Ovary (tissue), 9 donors: ENCODE data around the gene KRT73. TPM values are rescaled to one million over a fixed set of nuclear protein-coding genes. Genes with fewer than 3 reads are reported as not detected.

Experiments used
- DNase-seq, 5 donors: peaks; one replicate each; pipeline ENCODE4 v3.0.0-alpha.2; 2019 to 2020
- H3K27ac ChIP-seq, 2 donors: fragments of 200-600 bp; one replicate each; pipeline versions ENCODE4 v1.5.1 to v1.8.0; 2019 to 2022
- H3K27me3 ChIP-seq: fragments of 200-600 bp; one replicate; pipeline ENCODE4 v1.8.0; 2022
- H3K36me3 ChIP-seq: fragments of 200-600 bp; sonication (generic); one replicate; pipeline ENCODE4 v1.5.1; 2019
- H3K4me1 ChIP-seq: one replicate; pipeline ENCODE4 v1.8.1; 2013; ENCODE audit warnings: mild to moderate bottlenecking, moderate library complexity; ENCODE audit not compliant: insufficient read depth
- H3K4me3 ChIP-seq: fragments of 200-600 bp; sonication (generic); one replicate; pipeline ENCODE4 v1.5.1; 2017
- H3K9me3 ChIP-seq, 2 donors: fragments of 200-600 bp in 1 of 2; sonication (generic) in 1 of 2; one replicate each; pipeline versions ENCODE4 v1.5.1 to v1.8.1; 2013 to 2019; ENCODE audit warnings: mild to moderate bottlenecking in 1 of 2, moderate library complexity in 1 of 2
- CTCF ChIP-seq, 3 donors: fragments of 450-650 bp in 2 of 3; fragments of 200-600 bp in 1 of 3; IDR thresholded peaks; one replicate each; pipeline versions ENCODE4 v1.5.1 to v1.8.0; 2016 to 2022; ENCODE audit warnings: antibody characterized with exemption in 3 of 3, mild to moderate bottlenecking in 1 of 3
- EP300 ChIP-seq: sonication (generic); formaldehyde crosslinking; IDR thresholded peaks from one replicate; pipeline ENCODE4 v1.6.1; 2017; ENCODE audit warnings: antibody characterized with exemption
- POLR2A ChIP-seq: fragments of 450-650 bp; IDR thresholded peaks from one replicate; pipeline ENCODE4 v1.6.1; 2017; ENCODE audit warnings: antibody characterized with exemption, mild to moderate bottlenecking, moderate library complexity
- WGBS, 3 donors: extraction: QIAGEN DNeasy Blood & Tissue Kit in 1 of 3; methylation state at CpG; one replicate each; pipeline versions ENCODE4 v1.1.5 to v1.1.7; 2013 to 2017; 5-methylcytosine and 5-hydroxymethylcytosine counted together
- intact Hi-C, 4 donors: fragments of 100-400 bp; cut with DNase I; formaldehyde crosslinking; loops; one replicate each; pipeline versions ENCODE4 v1.11.0 to v1.15.1; 2022 to 2023
- polyA plus RNA-seq, 2 donors: library from polyadenylated mRNA; stranded (reverse); fragments of 200-250 nt in 1 of 2; fragments of 350-450 nt in 1 of 2; fragmentation: Illumina TruSeq in 1 of 2; extraction: RNeasy Lipid Tissue Mini Kit (QIAGEN cat#74804) in 1 of 2; gene quantifications; one replicate each; pipeline ENCODE4 v1.2.3, GENCODE V29; 2013 to 2014
- total RNA-seq, 7 donors: library from RNA; depleted of rRNA in 2 of 7; stranded (reverse); fragments of >200 nt in 2 of 7; fragmentation: NEBNext Ultra II Directional in 3 of 7; extraction: Animal tissue kit (Norgen Biotek cat#: 25700) in 3 of 7; gene quantifications; one replicate each; pipeline versions ENCODE4 v1.1.0 to v1.2.4, GENCODE V29; 2016 to 2023
- donor health status: DM: no; HTN: no; CAD: no; lungs with moderate emphysema.
- donor health status: DM: no; HTN: no; CAD: no.
- donor health status: Bipolar disorder and iron deficiency.
- donor health status: DM: yes; HTN: yes; CAD: no.
- donor health status: DM: no; HTN: no; CAD: no.
- donor health status: DM: yes; HTN: yes; CAD: no.

The KRT73 gene
- total and polyA plus RNA-seq, 9 donors = not detected

DNA sequence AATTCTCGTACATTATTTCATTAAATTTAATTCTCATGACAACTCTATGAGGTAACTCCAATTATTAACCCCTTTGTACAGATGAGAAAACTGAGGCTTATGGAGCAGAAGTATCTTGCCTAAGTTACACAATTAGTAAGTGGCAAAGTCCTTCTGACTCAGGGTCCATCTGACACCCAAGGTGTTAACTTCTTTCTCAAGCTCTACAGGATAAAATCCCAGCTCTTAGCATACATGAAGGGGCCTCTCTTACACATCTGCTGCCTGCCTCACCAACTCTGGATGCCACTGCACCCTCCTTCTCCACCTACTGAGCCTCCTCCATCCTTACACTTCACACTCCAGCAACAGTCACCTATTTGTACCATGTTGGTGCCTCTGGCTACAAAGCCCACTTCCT, 12.8 kb downstream of the KRT73 start:
- DNase-seq = no peak
- Histone ChIP-seq H3K36me3 (no peaks in the 10 kb centered on the region), H3K27ac (no peak overlapping the region), H3K27me3 (no peaks in the 10 kb centered on the region), H3K4me1 (no peaks in the 10 kb centered on the region), H3K9me3 (peaks cover 0 to 7% of the 10 kb centered on the region in 2 donors), H3K4me3 (no peak overlapping the region)
- intact Hi-C loops = no loop called here
- whole genome bisulfite sequencing, 3 donors = 72 to 82% (median 74%) methylated on average over 1 of the region's 1 CpG
- TF ChIP-seq POLR2A (no peak), CTCF (IDR thresholded peaks at IDR 0.05) (no peak), EP300 (no peak)

GRCh38 chr12:52604859-52605258, 13.5 kb downstream of the KRT73 start:
- peaks cover 0 to 7% of the 10 kb centered on the region in 2 donors for H3K9me3 ChIP-seq
- H3K27me3 ChIP-seq = no peaks in the 10 kb centered on the region
- H3K4me1 ChIP-seq = no peaks in the 10 kb centered on the region
- intact Hi-C loops = no loop called here
- DNase-seq = no peak
- no peaks in the 10 kb centered on the region for H3K36me3 ChIP-seq
- H3K4me3 ChIP-seq = no peak overlapping the region
- no peak overlapping the region for H3K27ac ChIP-seq
- TF ChIP-seq EP300 = no peak

GRCh38 chr12:52603314-52603713, 15.0 kb downstream of the KRT73 start:
- 73 to 83% (median 80%) methylated on average over 2 of the region's 2 CpGs for WGBS, 3 donors
- DNase-seq = no peak
- no peak overlapping the region for H3K27ac ChIP-seq
- TF ChIP-seq CTCF (IDR thresholded peaks at IDR 0.05) (no peak), POLR2A (no peak), EP300 (no peak)
- no peak overlapping the region for H3K4me3 ChIP-seq
- H3K36me3 ChIP-seq = no peaks in the 10 kb centered on the region
- intact Hi-C loops = no loop called here
- H3K27me3 ChIP-seq = no peaks in the 10 kb centered on the region
- peaks cover 0 to 7% of the 10 kb centered on the region in 2 donors for H3K9me3 ChIP-seq
- no peaks in the 10 kb centered on the region for H3K4me1 ChIP-seq

DNA sequence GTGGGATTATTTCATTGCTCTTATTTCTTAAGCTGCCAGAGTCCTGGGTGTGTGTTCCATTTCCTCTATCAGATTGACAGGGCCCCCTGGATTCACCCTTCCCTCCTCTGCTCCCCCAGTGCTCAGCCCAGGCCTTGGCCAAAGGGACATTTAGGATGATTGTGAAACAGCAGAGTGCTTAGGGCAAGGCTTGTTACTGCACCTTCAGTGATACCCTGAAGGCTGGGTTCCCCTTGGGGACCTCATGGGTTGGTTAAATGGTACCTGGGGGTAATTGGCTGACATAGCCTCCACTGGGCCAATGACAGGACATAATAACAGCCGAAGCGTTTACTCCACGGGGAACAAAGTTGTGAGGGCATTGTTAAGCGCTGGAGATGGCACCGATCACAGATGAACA, 15.8 kb downstream of the KRT73 start:
- H3K4me1 ChIP-seq = no peaks in the 10 kb centered on the region
- intact Hi-C loops = no loop called here
- peaks cover 0 to 7% of the 10 kb centered on the region in 2 donors for H3K9me3 ChIP-seq
- no peaks in the 10 kb centered on the region for H3K27me3 ChIP-seq
- 70 to 81% (median 78%) methylated on average over 5 of the region's 5 CpGs for whole genome bisulfite sequencing, 3 donors
- no peak overlapping the region for H3K27ac ChIP-seq
- TF ChIP-seq EP300 = no peak
- TF ChIP-seq CTCF (IDR thresholded peaks at IDR 0.05) = no peak
- TF ChIP-seq POLR2A = no peak
- no peak overlapping the region for H3K4me3 ChIP-seq
- H3K36me3 ChIP-seq = no peaks in the 10 kb centered on the region
- no peak for DNase-seq

GRCh38 chr12:52601671-52602070, 16.7 kb downstream of the KRT73 start:
- DNase-seq = no peak
- TF ChIP-seq POLR2A = no peak
- TF ChIP-seq EP300 = no peak
- no peak for TF ChIP-seq CTCF (IDR thresholded peaks at IDR 0.05)
- Histone ChIP-seq H3K27ac (no peak overlapping the region), H3K9me3 (peaks cover 0 to 7% of the 10 kb centered on the region in 2 donors), H3K4me3 (no peak overlapping the region), H3K36me3 (no peaks in the 10 kb centered on the region), H3K4me1 (no peaks in the 10 kb centered on the region), H3K27me3 (no peaks in the 10 kb centered on the region)
- intact Hi-C loops = no loop called here
- WGBS, 3 donors = 56 to 67% (median 63%) methylated on average over 4 of the region's 4 CpGs
